ENCODE results near the gene ANKRD29. TPM values are rescaled to one million over a fixed set of nuclear protein-coding genes. Genes with fewer than 3 reads are reported as not detected.

ANKRD29 gene
- total RNA-seq, 1 donor from 2014 or later: 14.0 TPM

DNA sequence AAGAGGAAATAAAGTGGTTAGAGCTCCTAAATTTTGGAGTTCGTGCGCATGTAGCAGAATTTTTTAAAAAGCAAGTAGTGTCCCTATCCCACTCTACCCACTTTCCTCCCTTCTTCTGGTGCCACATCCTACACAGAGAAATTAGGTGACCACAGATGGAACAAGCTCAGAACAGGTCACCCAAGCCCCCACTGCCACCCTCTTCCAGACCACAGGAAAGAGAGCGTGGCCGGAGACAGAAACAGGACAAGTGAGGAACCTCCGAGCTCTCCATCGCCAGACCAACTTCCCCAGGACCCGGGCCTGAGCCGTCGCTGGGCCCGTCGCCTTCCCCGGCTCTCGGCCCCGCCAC is 76.8 kb downstream of the ANKRD29 start:
- no peaks in the 10 kb centered on the region for H3K36me3 ChIP-seq (ENCODE audit: control insufficient read depth, insufficient read depth, low read length)
- peak overlapping the region; percentile 73 for H3K4me3 ChIP-seq (ENCODE audit: low read depth, low read length)
- TF ChIP-seq, protein P1, sequence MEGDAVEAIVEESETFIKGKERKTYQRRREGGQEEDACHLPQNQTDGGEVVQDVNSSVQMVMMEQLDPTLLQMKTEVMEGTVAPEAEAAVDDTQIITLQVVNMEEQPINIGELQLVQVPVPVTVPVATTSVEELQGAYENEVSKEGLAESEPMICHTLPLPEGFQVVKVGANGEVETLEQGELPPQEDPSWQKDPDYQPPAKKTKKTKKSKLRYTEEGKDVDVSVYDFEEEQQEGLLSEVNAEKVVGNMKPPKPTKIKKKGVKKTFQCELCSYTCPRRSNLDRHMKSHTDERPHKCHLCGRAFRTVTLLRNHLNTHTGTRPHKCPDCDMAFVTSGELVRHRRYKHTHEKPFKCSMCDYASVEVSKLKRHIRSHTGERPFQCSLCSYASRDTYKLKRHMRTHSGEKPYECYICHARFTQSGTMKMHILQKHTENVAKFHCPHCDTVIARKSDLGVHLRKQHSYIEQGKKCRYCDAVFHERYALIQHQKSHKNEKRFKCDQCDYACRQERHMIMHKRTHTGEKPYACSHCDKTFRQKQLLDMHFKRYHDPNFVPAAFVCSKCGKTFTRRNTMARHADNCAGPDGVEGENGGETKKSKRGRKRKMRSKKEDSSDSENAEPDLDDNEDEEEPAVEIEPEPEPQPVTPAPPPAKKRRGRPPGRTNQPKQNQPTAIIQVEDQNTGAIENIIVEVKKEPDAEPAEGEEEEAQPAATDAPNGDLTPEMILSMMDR (IDR thresholded peaks at IDR 0.05; ENCODE audit: insufficient read depth, low read length, severe bottlenecking): no peak
- DNase-seq (ENCODE audit: low read depth): no peak
- no peak for FAIRE-seq
- H3K27me3 ChIP-seq (ENCODE audit: control insufficient read depth, insufficient read depth, low read length): no peaks in the 10 kb centered on the region

DNA sequence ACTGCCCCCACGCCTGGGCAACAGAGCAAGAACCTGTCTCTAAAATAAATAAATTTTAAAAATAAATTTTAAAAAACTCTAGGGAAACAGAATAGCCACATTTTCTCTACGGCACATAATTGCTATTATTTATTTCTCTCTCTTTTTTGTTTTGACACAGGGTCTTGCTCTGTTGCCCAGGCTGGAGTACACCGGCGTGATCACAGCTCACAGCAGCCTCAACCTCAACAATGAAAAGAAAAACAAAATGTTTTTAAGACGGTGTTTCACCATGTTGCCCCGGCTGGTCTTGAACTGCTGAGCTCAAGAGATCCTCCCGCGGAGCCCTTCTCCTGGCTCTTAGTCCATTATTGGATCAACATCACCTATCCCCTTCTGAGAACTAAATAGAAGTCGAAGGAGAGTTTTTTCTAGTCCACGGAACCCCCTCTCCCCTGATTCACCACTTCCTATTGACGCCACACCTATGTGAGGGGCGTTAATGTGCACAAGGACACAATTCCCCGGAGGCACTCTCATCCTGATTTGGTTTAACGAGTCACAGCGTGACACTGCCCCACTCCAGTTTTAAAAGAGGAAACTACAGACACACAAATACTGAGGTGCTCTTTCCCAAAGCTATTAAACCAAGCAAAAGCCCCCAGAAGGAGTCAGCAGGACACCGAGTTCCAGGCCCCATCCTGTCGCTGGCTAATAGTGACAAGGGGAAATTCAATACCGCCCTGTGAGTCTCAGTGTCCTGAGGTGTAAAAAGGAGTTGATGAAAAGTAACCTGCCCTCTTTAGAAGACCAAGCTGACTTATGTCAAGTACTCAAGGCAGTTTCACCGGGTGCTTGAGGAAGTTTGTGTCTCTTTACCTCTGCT is 77.5 kb downstream of the ANKRD29 start:
- Histone ChIP-seq H3K4me3 (ENCODE audit: low read depth, low read length) (peak overlapping the region; percentile 73), H3K27me3 (ENCODE audit: control insufficient read depth, insufficient read depth, low read length) (no peaks in the 10 kb centered on the region), H3K36me3 (ENCODE audit: control insufficient read depth, insufficient read depth, low read length) (peaks cover 3% of the 10 kb centered on the region)
- FAIRE-seq (no peak), DNase-seq (ENCODE audit: low read depth) (peak; percentile 86)
- TF ChIP-seq, protein P1 (IDR thresholded peaks at IDR 0.05; ENCODE audit: insufficient read depth, low read length, severe bottlenecking): no peak

DNA sequence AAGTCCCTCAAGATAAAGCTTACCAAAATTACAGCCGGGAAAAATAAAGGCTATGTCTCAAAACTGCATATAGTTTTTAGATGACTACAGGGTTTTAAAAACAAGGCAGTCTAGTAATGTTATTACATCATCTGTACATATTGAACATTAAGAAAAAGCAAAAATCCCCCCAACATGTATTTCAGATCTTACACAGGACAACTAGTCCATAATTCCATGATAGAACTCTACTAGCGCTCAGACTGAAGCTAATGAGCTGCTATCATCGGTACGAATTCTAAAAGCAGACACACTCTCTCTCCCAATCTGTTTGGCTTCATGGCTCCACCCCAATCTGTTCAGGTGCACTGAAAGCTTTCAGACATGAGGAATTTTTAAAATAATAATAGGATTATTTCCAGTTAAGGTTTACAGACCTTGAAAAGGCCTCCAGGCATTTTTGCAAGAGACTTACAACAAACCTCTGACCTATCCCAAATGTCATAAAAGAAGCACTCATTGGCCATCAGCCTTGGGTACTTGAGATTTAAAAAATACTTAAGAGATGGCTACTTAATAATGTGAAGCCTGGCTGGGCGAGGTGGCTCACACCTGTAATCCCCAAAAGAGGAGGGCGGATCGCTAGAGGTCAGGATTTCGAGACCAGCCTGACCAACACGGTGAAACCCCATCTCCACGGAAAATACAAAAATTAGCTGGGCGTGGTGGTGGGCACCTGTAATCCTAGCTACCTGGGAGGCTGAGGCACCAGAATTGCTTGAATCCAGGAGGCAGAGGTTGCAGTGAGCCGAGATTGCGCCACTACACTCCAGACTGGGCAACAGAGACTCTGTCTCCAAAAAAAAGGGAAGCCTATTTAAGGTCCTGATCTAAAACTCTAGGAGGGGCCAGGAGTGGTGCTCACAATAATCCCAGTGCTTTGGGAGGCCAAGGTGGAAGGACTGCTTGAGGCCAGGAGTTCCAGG is 78.4 kb downstream of the ANKRD29 start:
- TF ChIP-seq, protein P1 (IDR thresholded peaks at IDR 0.05; ENCODE audit: insufficient read depth, low read length, severe bottlenecking): no peak
- FAIRE-seq (no peak), DNase-seq (ENCODE audit: low read depth) (no peak)
- Histone ChIP-seq H3K36me3 (ENCODE audit: control insufficient read depth, insufficient read depth, low read length) (peaks cover 3% of the 10 kb centered on the region), H3K4me3 (ENCODE audit: low read depth, low read length) (no peak overlapping the region), H3K27me3 (ENCODE audit: control insufficient read depth, insufficient read depth, low read length) (no peaks in the 10 kb centered on the region)

DNA sequence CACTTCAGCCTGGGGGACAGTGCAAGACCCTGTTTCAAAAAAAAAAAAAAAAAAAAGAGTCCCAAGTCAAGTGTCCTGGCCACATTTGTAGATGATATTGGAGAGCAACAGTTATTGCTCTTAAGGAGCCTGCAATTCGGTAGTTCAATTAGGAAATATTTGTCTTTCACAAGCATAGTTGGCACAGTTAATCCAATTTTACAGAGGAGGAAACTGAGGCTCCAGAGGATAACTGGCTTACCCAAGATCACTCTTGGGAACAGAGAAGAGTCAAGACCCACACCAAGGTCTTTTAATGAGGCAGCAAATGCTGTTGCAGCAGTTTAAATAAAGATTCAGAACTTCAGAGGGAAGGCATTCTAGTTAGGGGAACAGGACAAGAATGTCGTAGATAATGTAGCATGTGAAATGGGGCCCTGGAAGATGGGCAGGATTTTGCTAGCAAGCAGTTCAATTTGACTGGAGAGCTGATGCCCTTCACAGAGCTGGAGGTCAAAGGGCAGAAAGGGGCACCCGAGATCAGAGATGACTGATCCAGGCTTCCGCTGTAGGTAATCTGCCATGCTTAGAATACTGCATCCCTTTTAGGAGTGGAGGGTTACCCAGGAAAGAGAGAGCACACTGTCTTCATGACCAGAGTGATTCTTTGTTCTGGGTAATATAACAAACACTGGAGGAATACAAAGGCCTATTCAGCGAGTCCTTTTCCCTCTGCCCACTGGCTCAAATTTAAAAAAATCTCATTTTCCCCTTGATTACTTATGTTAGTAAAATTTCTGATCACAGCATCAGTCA is 79.4 kb downstream of the ANKRD29 start:
- no peak for DNase-seq (ENCODE audit: low read depth)
- no peaks in the 10 kb centered on the region for H3K27me3 ChIP-seq (ENCODE audit: control insufficient read depth, insufficient read depth, low read length)
- no peak overlapping the region for H3K4me3 ChIP-seq (ENCODE audit: low read depth, low read length)
- no peak for FAIRE-seq
- TF ChIP-seq, protein P1 (IDR thresholded peaks at IDR 0.05; ENCODE audit: insufficient read depth, low read length, severe bottlenecking): no peak
- H3K36me3 ChIP-seq (ENCODE audit: control insufficient read depth, insufficient read depth, low read length): peaks cover 3% of the 10 kb centered on the region

DNA sequence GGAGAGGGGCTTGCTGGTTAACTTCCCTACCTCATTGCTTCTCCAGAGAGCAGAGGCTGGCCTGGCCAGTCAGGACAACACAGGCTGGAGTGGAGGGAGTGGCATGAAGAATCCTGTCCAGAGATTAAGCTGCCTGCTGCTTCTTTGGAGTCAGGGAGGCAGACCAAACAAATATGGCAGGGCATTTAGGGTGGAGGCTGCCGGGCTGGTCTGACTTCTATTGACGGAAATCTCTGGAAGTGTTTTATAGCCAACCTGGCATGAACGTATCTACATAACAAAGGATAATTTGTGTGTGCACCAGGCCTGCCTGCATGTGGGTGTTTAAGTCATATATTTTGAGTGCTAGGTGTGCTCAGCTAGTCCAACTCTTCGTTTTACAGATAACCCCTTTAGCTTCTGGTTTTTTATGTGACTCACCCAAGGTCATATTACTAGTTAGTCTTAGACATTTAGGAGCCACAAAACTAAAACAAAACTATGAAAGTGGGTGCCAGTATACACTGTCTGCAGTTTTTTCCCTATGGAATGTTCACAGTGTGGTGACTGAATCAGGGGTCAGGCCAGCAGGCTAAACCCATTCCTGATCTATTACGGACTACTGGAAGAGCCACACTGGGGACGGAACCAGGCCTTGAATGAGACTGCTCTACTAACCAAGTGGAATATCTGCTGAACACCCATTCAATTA is 81.9 kb downstream of the ANKRD29 start:
- FAIRE-seq (no peak), DNase-seq (ENCODE audit: low read depth) (no peak)
- TF ChIP-seq, protein P1 (IDR thresholded peaks at IDR 0.05; ENCODE audit: insufficient read depth, low read length, severe bottlenecking): no peak
- no peaks in the 10 kb centered on the region for H3K27me3 ChIP-seq (ENCODE audit: control insufficient read depth, insufficient read depth, low read length)
- no peak overlapping the region for H3K4me3 ChIP-seq (ENCODE audit: low read depth, low read length)
- H3K36me3 ChIP-seq (ENCODE audit: control insufficient read depth, insufficient read depth, low read length): peaks cover 8% of the 10 kb centered on the region
